Lung (tissue), 12 donors: ENCODE measurements around the gene SBF2. TPM values are rescaled to one million over a fixed set of nuclear protein-coding genes. Genes with fewer than 3 reads are reported as not detected.

ENCODE experiments used
- ATAC-seq: fragments of 200-7000 bp; cut with Tn5 transposase; one replicate; pipeline ENCODE4 v1.9.1; 2020; ENCODE audit warnings: moderate number of reproducible peaks; ENCODE audit not compliant: insufficient read depth, low FRiP score
- DNase-seq, 3 donors: peaks; one replicate each; pipeline ENCODE4 v3.0.0-alpha.2; 2013 to 2017
- H3K27ac ChIP-seq, 2 donors: one replicate each; pipeline ENCODE4 v1.5.1; 2013; ENCODE audit warnings: mild to moderate bottlenecking in 2 of 2, moderate library complexity in 2 of 2, control low read depth in 1 of 2, inconsistent platforms in 1 of 2, low read depth in 1 of 2, low read length in 1 of 2
- H3K27me3 ChIP-seq, 3 donors: one replicate each; pipeline ENCODE4 v1.5.1; 2013; ENCODE audit warnings: low read length in 2 of 3; ENCODE audit not compliant: control insufficient read depth in 3 of 3, insufficient read depth in 3 of 3
- H3K36me3 ChIP-seq, 4 donors: one replicate each; pipeline ENCODE4 v1.5.1; 2013; ENCODE audit warnings: low read length in 4 of 4, mild to moderate bottlenecking in 1 of 4, moderate library complexity in 1 of 4; ENCODE audit not compliant: control insufficient read depth in 4 of 4, insufficient read depth in 4 of 4
- H3K4me1 ChIP-seq, 5 donors: one replicate each; pipeline ENCODE4 v1.5.1; 2013; ENCODE audit warnings: low read length in 5 of 5, mild to moderate bottlenecking in 2 of 5, moderate library complexity in 1 of 5; ENCODE audit not compliant: control insufficient read depth in 5 of 5, insufficient read depth in 5 of 5
- H3K4me3 ChIP-seq: one replicate; pipeline ENCODE4 v1.5.1; 2013; ENCODE audit warnings: mild to moderate bottlenecking, control low read depth, moderate library complexity
- H3K9ac ChIP-seq, 2 donors: one replicate each; pipeline ENCODE4 v1.5.1; 2013; ENCODE audit warnings: low read length in 2 of 2, control low read depth in 1 of 2; ENCODE audit not compliant: insufficient read depth in 1 of 2
- H3K9me3 ChIP-seq, 4 donors: one replicate each; pipeline ENCODE4 v1.5.1; 2013; ENCODE audit warnings: low read length in 3 of 4, mild to moderate bottlenecking in 1 of 4, moderate library complexity in 1 of 4; ENCODE audit not compliant: control insufficient read depth in 4 of 4, insufficient read depth in 3 of 4
- WGBS, 2 donors: extraction: QIAGEN DNeasy Blood & Tissue Kit; methylation state at CpG; one replicate each; pipeline ENCODE4 v1.1.7; 2013; 5-methylcytosine and 5-hydroxymethylcytosine counted together
- polyA plus RNA-seq, 2 donors: library from polyadenylated mRNA; stranded (reverse); fragments of 200-250 nt; gene quantifications; one replicate each; pipeline ENCODE4 v1.2.1, GENCODE V29; 2013
- total RNA-seq, 2 donors: library from RNA; depleted of rRNA in 1 of 2; stranded (reverse); fragments of >200 nt in 1 of 2; gene quantifications; one replicate each; pipeline ENCODE4 v1.2.1, GENCODE V29; 2014 to 2021
- TF ChIP-seq, protein P1 (sequence below): IDR thresholded peaks from 2 replicates; pipeline ENCODE4 v1.5.1; 2012; ENCODE audit warnings: mild to moderate bottlenecking; ENCODE audit errors: control extremely low read depth, extremely low read depth
- donor health status: control.
- donor health status: control.
- donor health status: Bipolar disorder and iron deficiency.
- donor health status: healthy.
- donor health status: DM: yes; HTN: yes; CAD: no.

The SBF2 gene
- total and polyA plus RNA-seq, 4 donors = 4.4 to 104 (median 24.9) TPM

- Histone ChIP-seq H3K4me3 (no peak overlapping the region), H3K27me3 (no peaks in the 10 kb centered on the region), H3K9me3 (no peaks in the 10 kb centered on the region), H3K9ac (no peak overlapping the region), H3K4me1 (peaks cover 12 to 39% (median 19%) of the 10 kb centered on the region in 5 donors), H3K27ac (no peak overlapping the region), H3K36me3 (no peaks in the 10 kb centered on the region)
- ATAC-seq (no peak), DNase-seq (no peak)
- 93 to 94% methylated on average over 4 of the region's 4 CpGs for WGBS, 2 donors
- TF ChIP-seq, protein P1, sequence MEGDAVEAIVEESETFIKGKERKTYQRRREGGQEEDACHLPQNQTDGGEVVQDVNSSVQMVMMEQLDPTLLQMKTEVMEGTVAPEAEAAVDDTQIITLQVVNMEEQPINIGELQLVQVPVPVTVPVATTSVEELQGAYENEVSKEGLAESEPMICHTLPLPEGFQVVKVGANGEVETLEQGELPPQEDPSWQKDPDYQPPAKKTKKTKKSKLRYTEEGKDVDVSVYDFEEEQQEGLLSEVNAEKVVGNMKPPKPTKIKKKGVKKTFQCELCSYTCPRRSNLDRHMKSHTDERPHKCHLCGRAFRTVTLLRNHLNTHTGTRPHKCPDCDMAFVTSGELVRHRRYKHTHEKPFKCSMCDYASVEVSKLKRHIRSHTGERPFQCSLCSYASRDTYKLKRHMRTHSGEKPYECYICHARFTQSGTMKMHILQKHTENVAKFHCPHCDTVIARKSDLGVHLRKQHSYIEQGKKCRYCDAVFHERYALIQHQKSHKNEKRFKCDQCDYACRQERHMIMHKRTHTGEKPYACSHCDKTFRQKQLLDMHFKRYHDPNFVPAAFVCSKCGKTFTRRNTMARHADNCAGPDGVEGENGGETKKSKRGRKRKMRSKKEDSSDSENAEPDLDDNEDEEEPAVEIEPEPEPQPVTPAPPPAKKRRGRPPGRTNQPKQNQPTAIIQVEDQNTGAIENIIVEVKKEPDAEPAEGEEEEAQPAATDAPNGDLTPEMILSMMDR = no peak
Observed at GRCh38 chr11:9762531-9762930, 531.5 kb downstream of the SBF2 start.

DNA sequence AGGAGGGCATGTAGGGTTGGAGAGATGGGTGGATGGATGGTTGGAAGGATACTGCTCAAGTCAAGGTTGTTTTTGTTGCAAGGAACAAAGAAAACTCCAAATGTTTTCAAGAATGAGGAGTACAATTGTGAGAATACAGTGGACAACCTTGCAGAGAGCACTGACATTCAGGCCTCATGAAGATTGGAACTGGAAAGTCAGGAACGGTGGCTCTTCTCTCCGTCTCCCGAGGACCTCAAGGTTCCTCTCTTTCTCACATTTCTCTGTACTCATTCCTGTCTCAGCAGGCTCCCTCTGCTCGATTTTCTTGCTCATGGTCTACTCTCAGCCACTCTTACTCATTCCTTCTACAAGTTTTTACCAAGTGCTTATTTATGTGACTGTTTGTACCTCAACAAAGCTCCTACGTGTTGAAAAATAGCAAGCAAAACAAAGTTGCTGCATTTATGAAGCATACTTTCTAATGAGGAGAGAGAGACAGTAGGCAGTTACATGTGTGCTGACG, 532.5 kb downstream of the SBF2 start:
- H3K27me3 ChIP-seq = no peaks in the 10 kb centered on the region
- no peaks in the 10 kb centered on the region for H3K36me3 ChIP-seq
- DNase-seq = no peak
- H3K9ac ChIP-seq = no peak overlapping the region
- TF ChIP-seq, protein P1 = no peak
- no peaks in the 10 kb centered on the region for H3K9me3 ChIP-seq
- ATAC-seq = no peak
- H3K4me1 ChIP-seq = peaks cover 12 to 40% (median 19%) of the 10 kb centered on the region in 5 donors
- no peak overlapping the region for H3K4me3 ChIP-seq
- 89 to 92% methylated on average over 6 of the region's 6 CpGs for WGBS, 2 donors
- peak overlapping the region in 1 of 2 donors; percentile 43 for H3K27ac ChIP-seq

DNA sequence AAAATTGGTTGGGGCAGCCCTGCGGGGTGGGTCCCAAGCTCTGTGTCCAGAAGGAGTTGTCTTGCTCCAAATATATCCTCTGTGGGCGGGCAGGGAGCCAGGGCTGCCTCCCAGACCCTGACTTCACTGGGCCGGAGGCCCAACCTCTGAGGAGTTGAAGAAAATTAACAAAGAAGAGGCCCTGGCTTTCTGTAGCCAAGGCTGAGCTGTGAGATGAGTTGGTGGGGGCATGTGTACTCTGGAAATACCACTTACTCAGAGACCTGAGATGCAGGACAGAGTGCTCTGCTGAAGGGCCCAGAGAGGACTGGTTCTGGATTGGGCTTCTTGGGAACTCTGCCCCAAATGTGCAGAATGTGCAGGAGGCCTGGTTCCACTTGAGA, 533.8 kb downstream of the SBF2 start:
- ATAC-seq (no peak), DNase-seq (peak; percentile 90 to 94 (median 90))
- 57 to 90% methylated on average over 3 of the region's 3 CpGs for WGBS, 2 donors
- no peak overlapping the region for H3K4me3 ChIP-seq
- H3K9me3 ChIP-seq = no peaks in the 10 kb centered on the region
- no peaks in the 10 kb centered on the region for H3K36me3 ChIP-seq
- peaks cover 9 to 39% (median 16%) of the 10 kb centered on the region in 5 donors for H3K4me1 ChIP-seq
- H3K9ac ChIP-seq = no peak overlapping the region
- H3K27me3 ChIP-seq = no peaks in the 10 kb centered on the region
- peak overlapping the region; percentile 67 to 90 for H3K27ac ChIP-seq
- TF ChIP-seq, protein P1 = no peak
